GM21515 (cell line): Measurements from ENCODE around the gene CTSV.
"Not testable (repeated sequence)": the region's sequence is repeated elsewhere in the genome, so short reads cannot be mapped to it uniquely, and the experiment has no call there.

Source experiments
- ATAC-seq: cut with Tn5 transposase; IDR thresholded peaks from one replicate; pipeline ENCODE4 v1.9.1; 2021; ENCODE audit not compliant: unreplicated experiment

Gene CTSV

GRCh38 chr9:97038611-97039513 is at the start of gene CTSV:
Gene CTSV, minus strand, starts transcription at chr9:97039142. Its CDS starts 1,099 bp downstream, at chr9:97038043.
- peak; percentile 96 for ATAC-seq

GRCh38 chr9:97087668-97088215 is 48.8 kb upstream of the CTSV start:
- ATAC-seq = not testable (repeated sequence)

- ATAC-seq = not testable (repeated sequence)
These were observed 45.6 kb upstream of the CTSV start for GRCh38 chr9:97084562-97084991.

GRCh38 chr9:97078362-97078761 is 39.4 kb upstream of the CTSV start:
- no peak for ATAC-seq

GRCh38 chr9:97077452-97078295 is 38.7 kb upstream of the CTSV start:
- ATAC-seq = no peak

GRCh38 chr9:97076731-97077451 is 37.9 kb upstream of the CTSV start:
- ATAC-seq = not testable (repeated sequence)

- ATAC-seq = no peak
These were observed 37.3 kb upstream of the CTSV start for GRCh38 chr9:97076238-97076637.

- ATAC-seq = no peak
These were observed 36.5 kb upstream of the CTSV start for GRCh38 chr9:97075289-97075985.

- ATAC-seq = no peak
These were observed 34.6 kb upstream of the CTSV start for GRCh38 chr9:97073506-97073905.

GRCh38 chr9:97072285-97072776 is 33.4 kb upstream of the CTSV start:
- no peak for ATAC-seq

GRCh38 chr9:97070325-97070724 is 31.4 kb upstream of the CTSV start:
- ATAC-seq = not testable (repeated sequence)

GRCh38 chr9:97067490-97067889 is 28.5 kb upstream of the CTSV start:
- ATAC-seq = no peak

GRCh38 chr9:97064176-97064575 is 25.2 kb upstream of the CTSV start:
- no peak for ATAC-seq

GRCh38 chr9:97060796-97061195 is 21.9 kb upstream of the CTSV start:
- ATAC-seq = no peak

- no peak for ATAC-seq
These were observed 20.7 kb upstream of the CTSV start for GRCh38 chr9:97059626-97060025.

- ATAC-seq = no peak
These were observed 18.7 kb upstream of the CTSV start for GRCh38 chr9:97057651-97058050.

GRCh38 chr9:97055891-97056290 is 16.9 kb upstream of the CTSV start:
- not testable (repeated sequence) for ATAC-seq

- no peak for ATAC-seq
These were observed 14.8 kb upstream of the CTSV start for GRCh38 chr9:97053717-97054116.

GRCh38 chr9:97052735-97053134 is 13.8 kb upstream of the CTSV start:
- ATAC-seq = no peak

GRCh38 chr9:97046228-97046627 is 7.3 kb upstream of the CTSV start:
- ATAC-seq = no peak
